ENCODE results near the gene IL13. TPM values are rescaled to one million over a fixed set of nuclear protein-coding genes. Genes with fewer than 3 reads are reported as not detected.

IL13 gene
- total and polyA plus RNA-seq, 9 donors: not detected

DNA sequence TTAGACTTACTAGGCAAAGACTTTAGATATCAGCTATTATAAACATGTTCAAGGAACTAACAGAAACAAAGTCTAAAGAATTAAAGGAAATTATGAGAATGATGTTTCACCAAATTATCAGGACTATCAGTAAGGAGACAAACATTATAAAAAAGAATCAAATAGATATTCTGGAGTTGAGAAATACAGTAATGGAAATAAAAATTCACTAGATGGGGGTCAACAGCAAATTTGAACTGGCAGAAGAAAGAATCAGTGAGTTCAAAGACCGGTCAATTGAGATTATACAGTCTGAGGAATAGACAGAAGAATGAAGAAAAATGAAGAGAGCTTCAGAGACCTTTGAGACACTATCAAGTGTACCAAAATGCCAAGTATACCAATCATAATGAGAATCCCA lies 9.6 kb upstream of the IL13 start:
- 95 to 100% (median 95%) methylated on average over 1 of the region's 1 CpG for WGBS, 3 donors
- no peak overlapping the region for H3K27ac ChIP-seq
- no peak for DNase-seq
- intact Hi-C loops (cut with DNase I): no loop called here
- no peaks in the 10 kb centered on the region for H3K36me3 ChIP-seq
- H3K4me1 ChIP-seq (ENCODE audit: insufficient read depth): no peaks in the 10 kb centered on the region
- no peak overlapping the region for H3K4me3 ChIP-seq
- TF ChIP-seq EP300 (IDR thresholded peaks at IDR 0.05) (no peak), POLR2A (IDR thresholded peaks at IDR 0.05) (no peak)
- TF ChIP-seq, protein P1, sequence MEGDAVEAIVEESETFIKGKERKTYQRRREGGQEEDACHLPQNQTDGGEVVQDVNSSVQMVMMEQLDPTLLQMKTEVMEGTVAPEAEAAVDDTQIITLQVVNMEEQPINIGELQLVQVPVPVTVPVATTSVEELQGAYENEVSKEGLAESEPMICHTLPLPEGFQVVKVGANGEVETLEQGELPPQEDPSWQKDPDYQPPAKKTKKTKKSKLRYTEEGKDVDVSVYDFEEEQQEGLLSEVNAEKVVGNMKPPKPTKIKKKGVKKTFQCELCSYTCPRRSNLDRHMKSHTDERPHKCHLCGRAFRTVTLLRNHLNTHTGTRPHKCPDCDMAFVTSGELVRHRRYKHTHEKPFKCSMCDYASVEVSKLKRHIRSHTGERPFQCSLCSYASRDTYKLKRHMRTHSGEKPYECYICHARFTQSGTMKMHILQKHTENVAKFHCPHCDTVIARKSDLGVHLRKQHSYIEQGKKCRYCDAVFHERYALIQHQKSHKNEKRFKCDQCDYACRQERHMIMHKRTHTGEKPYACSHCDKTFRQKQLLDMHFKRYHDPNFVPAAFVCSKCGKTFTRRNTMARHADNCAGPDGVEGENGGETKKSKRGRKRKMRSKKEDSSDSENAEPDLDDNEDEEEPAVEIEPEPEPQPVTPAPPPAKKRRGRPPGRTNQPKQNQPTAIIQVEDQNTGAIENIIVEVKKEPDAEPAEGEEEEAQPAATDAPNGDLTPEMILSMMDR (IDR thresholded peaks at IDR 0.05): no peak
- H3K27me3 ChIP-seq: no peaks in the 10 kb centered on the region
- H3K9me3 ChIP-seq: no peaks in the 10 kb centered on the region

DNA sequence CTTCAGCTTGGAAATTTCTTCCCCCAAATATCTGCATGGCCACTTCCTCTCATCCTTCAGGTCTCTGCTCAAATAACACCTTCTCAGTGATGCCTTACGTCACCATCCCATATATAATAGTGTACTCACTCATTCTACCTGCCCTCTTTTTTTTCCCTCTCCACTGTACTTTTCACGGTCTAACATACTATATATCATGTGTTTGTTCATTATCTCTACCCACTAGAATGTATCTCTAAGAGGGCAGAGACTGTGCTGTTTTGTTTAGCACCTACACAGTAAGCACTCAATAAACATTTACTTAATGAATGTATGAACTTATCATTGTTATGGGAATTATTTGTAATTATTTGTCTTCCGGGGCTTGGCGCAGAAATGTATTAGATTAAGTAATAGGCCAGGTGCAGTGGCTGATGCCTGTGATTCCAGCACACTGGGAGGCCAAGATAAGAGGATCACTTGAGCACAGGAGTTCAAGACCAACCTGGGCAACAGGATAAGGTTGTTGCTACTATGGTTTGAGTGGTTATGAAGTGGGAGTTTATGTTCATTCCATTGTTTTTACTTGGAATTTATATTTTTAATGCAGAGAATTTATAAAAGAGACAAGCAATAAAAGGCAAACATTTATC lies 6.0 kb upstream of the IL13 start:
- Histone ChIP-seq H3K36me3 (no peaks in the 10 kb centered on the region), H3K4me1 (ENCODE audit: insufficient read depth) (peaks cover 4% of the 10 kb centered on the region), H3K4me3 (no peak overlapping the region), H3K9me3 (no peaks in the 10 kb centered on the region), H3K27me3 (no peaks in the 10 kb centered on the region), H3K27ac (no peak overlapping the region)
- no peak for TF ChIP-seq EP300 (IDR thresholded peaks at IDR 0.05)
- TF ChIP-seq, protein P1 (IDR thresholded peaks at IDR 0.05): no peak
- no peak for DNase-seq
- intact Hi-C loops (cut with DNase I): no loop called here
- WGBS, 3 donors: 57 to 77% (median 68%) methylated on average over 4 of the region's 4 CpGs

DNA sequence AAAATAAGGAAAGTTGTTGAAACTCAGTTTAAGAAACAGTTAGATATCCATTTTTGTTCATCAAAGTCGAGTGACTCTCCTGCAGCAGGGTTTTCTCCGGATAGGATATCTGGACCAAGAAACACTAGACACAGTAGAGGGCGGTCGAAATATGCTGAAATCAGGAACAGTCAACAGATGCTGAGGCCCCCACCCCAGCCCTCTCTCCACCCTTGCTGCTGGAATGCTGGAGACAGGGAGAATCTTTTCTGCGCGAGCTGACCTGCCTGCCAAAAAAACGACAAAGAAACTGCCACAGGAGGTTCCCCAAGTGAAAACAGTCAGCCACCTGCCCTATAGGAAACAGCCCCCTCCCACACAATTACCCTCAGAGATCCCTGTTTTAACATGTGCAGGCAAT lies 4.3 kb upstream of the IL13 start:
- WGBS, 3 donors: 2 to 14% (median 3%) methylated on average over 7 of the region's 7 CpGs

DNA sequence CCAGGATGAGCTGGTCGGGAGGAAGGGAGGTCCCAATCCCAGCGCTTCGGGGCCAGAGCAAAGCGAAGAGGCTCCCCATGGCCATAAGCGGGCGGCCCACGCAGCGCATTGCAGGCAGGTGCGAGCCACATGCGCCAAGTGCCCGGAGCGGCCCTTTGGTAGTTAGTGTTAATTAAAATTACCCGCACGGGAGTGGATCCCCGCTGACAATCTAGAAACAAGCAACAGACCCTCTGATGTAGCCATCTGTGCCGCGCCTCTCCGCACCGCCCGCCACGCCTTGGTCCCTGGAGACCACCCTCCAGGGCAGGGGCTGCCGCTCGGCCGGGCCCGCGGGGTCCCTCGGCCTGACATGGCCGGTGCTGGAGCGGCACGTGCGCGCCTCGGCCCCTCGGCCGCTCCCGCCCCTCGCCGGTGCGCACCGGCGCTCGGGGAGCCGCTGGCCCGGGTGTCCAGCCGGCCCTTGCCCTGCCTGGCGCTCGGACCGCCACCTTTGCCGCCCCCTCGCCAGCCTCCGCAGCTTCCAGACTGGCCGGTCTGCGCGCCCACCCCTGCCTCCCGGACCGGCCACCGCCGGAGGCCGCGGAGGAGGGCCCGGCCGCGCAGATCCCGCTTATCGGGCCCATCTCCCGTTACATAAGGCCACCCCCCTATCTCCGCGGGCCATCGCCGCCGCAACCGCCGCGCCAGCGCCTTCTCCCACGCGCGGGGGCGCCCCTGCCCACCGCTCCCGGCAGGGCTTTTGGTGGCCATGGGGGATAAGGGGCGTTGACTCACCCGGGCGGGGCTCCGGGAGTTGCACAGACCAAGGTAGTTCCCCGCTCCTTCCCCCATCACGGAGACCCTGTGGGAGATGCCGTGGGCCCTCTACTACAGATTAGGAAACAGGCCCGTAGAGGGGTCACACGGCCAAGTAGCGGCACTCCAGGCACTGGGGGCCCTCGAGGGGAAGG lies 1.9 kb upstream of the IL13 start:
- DNase-seq: no peak
- H3K4me1 ChIP-seq (ENCODE audit: insufficient read depth): peaks cover 4% of the 10 kb centered on the region
- WGBS, 3 donors: 1 to 7% (median 3%) methylated on average over 34 to 92 of the region's 92 CpGs
- no peaks in the 10 kb centered on the region for H3K36me3 ChIP-seq
- TF ChIP-seq, protein P1 (IDR thresholded peaks at IDR 0.05): no peak
- TF ChIP-seq POLR2A (IDR thresholded peaks at IDR 0.05): no peak
- TF ChIP-seq EP300 (IDR thresholded peaks at IDR 0.05): no peak
- no peak overlapping the region for H3K27ac ChIP-seq
- peak overlapping the region; percentile 19 for H3K4me3 ChIP-seq
- H3K27me3 ChIP-seq: no peaks in the 10 kb centered on the region
- intact Hi-C loops (cut with DNase I): no loop called here
- no peaks in the 10 kb centered on the region for H3K9me3 ChIP-seq

More for the DNA sequence above, 4.3 kb upstream of the IL13 start:
- H3K4me3 ChIP-seq: no peak overlapping the region
- no peak overlapping the region for H3K27ac ChIP-seq
- H3K4me1 ChIP-seq (ENCODE audit: insufficient read depth): peaks cover 4% of the 10 kb centered on the region
- intact Hi-C loops (cut with DNase I): no loop called here
- no peaks in the 10 kb centered on the region for H3K27me3 ChIP-seq
- no peaks in the 10 kb centered on the region for H3K9me3 ChIP-seq
- no peak for DNase-seq
- no peaks in the 10 kb centered on the region for H3K36me3 ChIP-seq
- TF ChIP-seq, protein P1 (IDR thresholded peaks at IDR 0.05): no peak
- TF ChIP-seq POLR2A (IDR thresholded peaks at IDR 0.05) (no peak), EP300 (IDR thresholded peaks at IDR 0.05) (no peak)

All from ovary (tissue), 9 donors.